DOHH2 (cell line): ENCODE results near the gene MMEL1.
"Not testable (repeated sequence)": the region's sequence is repeated elsewhere in the genome, so short reads cannot be mapped to it uniquely, and the experiment has no call there.

Source experiments
- CTCF ChIP-seq: fragments of 200-600 bp; sonication (generic); IDR thresholded peaks from one replicate; pipeline ENCODE4 v1.5.1; 2014; ENCODE audit warnings: antibody characterized with exemption, mild to moderate bottlenecking, low read depth, low read length; ENCODE audit not compliant: poor library complexity, severe bottlenecking
- EZH2phosphoT487 ChIP-seq: fragments of 200-600 bp; sonication (generic); IDR thresholded peaks from 2 replicates; pipeline ENCODE4 v1.6.1; 2017; ENCODE audit warnings: borderline replicate concordance, mild to moderate bottlenecking, antibody characterized with exemption, low read length, moderate library complexity, mixed read lengths

GRCh38 chr1:2568187-2568816 is 64.5 kb downstream of the MMEL1 start:
- not testable (repeated sequence) for TF ChIP-seq CTCF, EZH2phosphoT487
